Sigmoid colon (tissue), 7 donors: ENCODE results near the gene ANKH. TPM values are rescaled to one million over a fixed set of nuclear protein-coding genes. Genes with fewer than 3 reads are reported as not detected.

ENCODE experiments used
- DNase-seq: peaks from one replicate; pipeline ENCODE4 v3.0.0-alpha.2; 2019
- H3K27ac ChIP-seq, 4 donors: fragments of 200-600 bp; sonication (generic); one replicate each; pipeline ENCODE4 v1.5.1; 2016 to 2019; ENCODE audit warnings: mild to moderate bottlenecking in 1 of 4
- H3K27me3 ChIP-seq, 3 donors: fragments of 200-600 bp; sonication (generic); one replicate each; pipeline ENCODE4 v1.5.1; 2019; ENCODE audit warnings: mild to moderate bottlenecking in 1 of 3
- H3K36me3 ChIP-seq, 4 donors: fragments of 200-600 bp; sonication (generic); one replicate each; pipeline ENCODE4 v1.5.1; 2016 to 2019
- H3K4me1 ChIP-seq, 4 donors: fragments of 200-600 bp; sonication (generic); one replicate each; pipeline ENCODE4 v1.5.1; 2017 to 2019
- H3K4me3 ChIP-seq, 4 donors: fragments of 200-600 bp; sonication (generic); one replicate each; pipeline ENCODE4 v1.5.1; 2017 to 2019; ENCODE audit warnings: mild to moderate bottlenecking in 2 of 4, moderate library complexity in 1 of 4
- H3K9me3 ChIP-seq, 4 donors: fragments of 200-600 bp in 3 of 4; sonication (generic) in 3 of 4; one replicate each; pipeline versions ENCODE4 v1.5.1 to v1.6.1; 2013 to 2019
- EP300 ChIP-seq, 4 donors: sonication (generic); formaldehyde crosslinking; IDR thresholded peaks; one replicate each; pipeline ENCODE4 v1.6.1; 2017; ENCODE audit warnings: antibody characterized with exemption in 4 of 4
- POLR2A ChIP-seq, 2 donors: fragments of 450-650 bp; IDR thresholded peaks; one replicate each; pipeline ENCODE4 v1.6.1; 2016; ENCODE audit warnings: antibody characterized with exemption in 2 of 2, mild to moderate bottlenecking in 2 of 2, moderate library complexity in 2 of 2
- POLR2AphosphoS5 ChIP-seq, 4 donors: sonication (generic); formaldehyde crosslinking; IDR thresholded peaks; one replicate each; pipeline ENCODE4 v1.6.1; 2017; ENCODE audit warnings: antibody characterized with exemption in 4 of 4
- WGBS, 2 donors: extraction: QIAGEN DNeasy Blood & Tissue Kit; methylation state at CpG; one replicate each; pipeline ENCODE4 v1.1.7; 2013; 5-methylcytosine and 5-hydroxymethylcytosine counted together
- intact Hi-C: fragments of 100-400 bp; cut with DNase I; formaldehyde crosslinking; loops from one replicate; pipeline ENCODE4 v1.15.1; 2023
- polyA plus RNA-seq, 3 donors: library from polyadenylated mRNA; stranded (reverse); fragments of 200-250 nt; gene quantifications; one replicate each; pipeline ENCODE4 v1.2.3, GENCODE V29; 2013
- total RNA-seq, 4 donors: library from RNA; depleted of rRNA; stranded (reverse); fragments of >200 nt; gene quantifications; one replicate each; pipeline ENCODE4 v1.1.0, GENCODE V29; 2016
- TF ChIP-seq, protein P1 (sequence below), 4 experiments: fragments of 450-650 bp in 3 of 4; fragments of 200-600 bp in 1 of 4; IDR thresholded peaks; one replicate each; pipeline ENCODE4 v1.5.1; 2016 to 2019; ENCODE audit warnings: antibody characterized with exemption in 4 of 4, mild to moderate bottlenecking in 3 of 4, moderate library complexity in 2 of 4
- donor health status: healthy with polysubstance abuse.
- donor health status: Bipolar disorder and iron deficiency.
- donor health status: healthy.

ANKH gene
- total and polyA plus RNA-seq, 7 donors: 16.4 to 49.9 (median 24.7) TPM

DNA sequence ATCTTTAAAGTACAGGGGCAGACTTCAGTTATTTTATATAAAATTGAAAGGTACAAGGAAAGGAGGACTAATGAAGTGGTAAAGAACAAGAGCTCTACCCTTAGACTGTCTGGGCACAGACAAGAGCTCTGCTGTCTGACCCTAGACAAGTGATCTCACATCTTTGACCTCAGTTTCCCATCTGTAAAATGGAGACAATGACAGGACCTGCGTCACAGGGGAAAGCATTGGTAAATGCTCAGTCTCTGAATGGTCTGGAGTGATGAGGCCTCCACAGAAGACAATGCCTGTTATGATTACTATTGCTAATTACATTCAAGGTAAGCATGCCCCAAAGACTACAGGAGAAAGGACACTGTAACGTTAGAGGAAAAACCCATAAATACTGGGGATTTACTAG, 37.5 kb downstream of the ANKH start:
- intact Hi-C loops: no loop called here
- DNase-seq: no peak
- H3K4me1 ChIP-seq: no peaks in the 10 kb centered on the region
- no peak overlapping the region for H3K27ac ChIP-seq
- H3K4me3 ChIP-seq: no peak overlapping the region
- 90 to 93% methylated on average over 2 of the region's 2 CpGs for WGBS, 2 donors
- no peaks in the 10 kb centered on the region for H3K9me3 ChIP-seq
- TF ChIP-seq EP300 (IDR thresholded peaks at IDR 0.05) (no peak), POLR2AphosphoS5 (IDR thresholded peaks at IDR 0.05) (no peak), POLR2A (IDR thresholded peaks at IDR 0.05) (no peak)
- TF ChIP-seq, protein P1, sequence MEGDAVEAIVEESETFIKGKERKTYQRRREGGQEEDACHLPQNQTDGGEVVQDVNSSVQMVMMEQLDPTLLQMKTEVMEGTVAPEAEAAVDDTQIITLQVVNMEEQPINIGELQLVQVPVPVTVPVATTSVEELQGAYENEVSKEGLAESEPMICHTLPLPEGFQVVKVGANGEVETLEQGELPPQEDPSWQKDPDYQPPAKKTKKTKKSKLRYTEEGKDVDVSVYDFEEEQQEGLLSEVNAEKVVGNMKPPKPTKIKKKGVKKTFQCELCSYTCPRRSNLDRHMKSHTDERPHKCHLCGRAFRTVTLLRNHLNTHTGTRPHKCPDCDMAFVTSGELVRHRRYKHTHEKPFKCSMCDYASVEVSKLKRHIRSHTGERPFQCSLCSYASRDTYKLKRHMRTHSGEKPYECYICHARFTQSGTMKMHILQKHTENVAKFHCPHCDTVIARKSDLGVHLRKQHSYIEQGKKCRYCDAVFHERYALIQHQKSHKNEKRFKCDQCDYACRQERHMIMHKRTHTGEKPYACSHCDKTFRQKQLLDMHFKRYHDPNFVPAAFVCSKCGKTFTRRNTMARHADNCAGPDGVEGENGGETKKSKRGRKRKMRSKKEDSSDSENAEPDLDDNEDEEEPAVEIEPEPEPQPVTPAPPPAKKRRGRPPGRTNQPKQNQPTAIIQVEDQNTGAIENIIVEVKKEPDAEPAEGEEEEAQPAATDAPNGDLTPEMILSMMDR (IDR thresholded peaks at IDR 0.05): no peak
- no peaks in the 10 kb centered on the region for H3K36me3 ChIP-seq
- H3K27me3 ChIP-seq: no peaks in the 10 kb centered on the region

DNA sequence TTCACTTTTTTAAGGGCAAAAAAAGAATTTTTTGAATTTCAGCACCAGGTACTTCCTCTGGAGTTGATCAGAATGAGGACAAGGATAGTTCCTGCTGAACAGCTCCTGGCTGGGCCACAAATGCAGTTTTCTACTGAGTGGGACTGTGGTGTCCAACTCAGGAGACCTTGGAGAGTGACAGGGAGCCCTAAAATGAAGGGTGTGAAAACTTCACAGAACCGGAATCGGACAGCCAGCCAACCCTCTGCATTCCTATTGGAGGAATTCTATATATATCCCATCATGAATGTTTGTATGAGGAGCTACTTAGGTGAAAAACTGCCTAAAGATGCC, 40.6 kb downstream of the ANKH start:
- 97 to 98% methylated on average over 2 of the region's 2 CpGs for WGBS, 2 donors
- no peak for DNase-seq
- no peaks in the 10 kb centered on the region for H3K9me3 ChIP-seq
- no peaks in the 10 kb centered on the region for H3K36me3 ChIP-seq
- no peaks in the 10 kb centered on the region for H3K27me3 ChIP-seq
- no peaks in the 10 kb centered on the region for H3K4me1 ChIP-seq
- TF ChIP-seq EP300 (IDR thresholded peaks at IDR 0.05) (no peak), POLR2A (IDR thresholded peaks at IDR 0.05) (no peak), POLR2AphosphoS5 (IDR thresholded peaks at IDR 0.05) (no peak)
- TF ChIP-seq, protein P1 (IDR thresholded peaks at IDR 0.05): no peak
- no peak overlapping the region for H3K27ac ChIP-seq
- no peak overlapping the region for H3K4me3 ChIP-seq
- intact Hi-C loops: no loop called here

DNA sequence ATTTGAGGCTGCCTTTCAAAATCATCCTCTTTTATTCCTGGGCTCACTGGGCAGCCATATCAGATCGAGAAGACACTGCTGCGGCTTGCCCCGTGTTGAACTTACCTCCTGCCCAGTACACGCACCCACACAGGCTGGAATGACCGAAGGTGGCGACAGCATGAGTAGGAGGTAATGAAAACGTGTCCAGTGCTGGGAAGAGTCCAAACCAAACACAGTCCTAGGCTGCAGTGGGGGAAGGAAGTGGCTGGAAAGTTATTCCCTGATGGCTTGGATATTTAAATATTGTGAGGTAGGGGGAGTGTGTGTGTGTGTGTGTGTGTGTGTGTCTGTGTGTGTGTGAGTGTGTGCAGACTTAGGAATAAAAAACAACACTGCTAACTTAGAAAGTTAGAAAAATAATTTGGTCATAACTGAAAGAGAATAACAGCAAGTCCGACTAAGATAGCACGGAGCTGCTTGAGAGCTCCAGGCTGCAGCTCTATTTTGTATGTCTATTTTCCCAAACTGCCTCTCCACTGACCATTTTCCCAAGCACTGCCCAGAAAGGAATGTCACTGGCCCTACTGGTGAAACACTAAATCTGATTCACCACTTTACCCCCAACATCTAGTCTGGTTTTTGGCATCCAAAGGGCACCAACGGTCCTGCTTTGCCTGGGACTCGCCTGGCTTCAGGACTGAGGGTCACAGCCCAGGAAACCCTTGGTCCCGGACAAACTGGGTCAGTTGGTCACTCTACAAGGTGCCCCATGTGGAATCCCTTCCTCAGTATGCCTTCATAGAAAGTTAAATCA, 41.2 kb downstream of the ANKH start:
- no peaks in the 10 kb centered on the region for H3K27me3 ChIP-seq
- H3K4me1 ChIP-seq: no peaks in the 10 kb centered on the region
- H3K27ac ChIP-seq: no peak overlapping the region
- no peak overlapping the region for H3K4me3 ChIP-seq
- DNase-seq: no peak
- 87 to 92% methylated on average over 12 of the region's 12 CpGs for WGBS, 2 donors
- TF ChIP-seq EP300 (IDR thresholded peaks at IDR 0.05) (no peak), POLR2A (IDR thresholded peaks at IDR 0.05) (no peak), POLR2AphosphoS5 (IDR thresholded peaks at IDR 0.05) (no peak)
- TF ChIP-seq, protein P1 (IDR thresholded peaks at IDR 0.05): no peak
- H3K36me3 ChIP-seq: no peaks in the 10 kb centered on the region
- no peaks in the 10 kb centered on the region for H3K9me3 ChIP-seq
- intact Hi-C loops: no loop called here

DNA sequence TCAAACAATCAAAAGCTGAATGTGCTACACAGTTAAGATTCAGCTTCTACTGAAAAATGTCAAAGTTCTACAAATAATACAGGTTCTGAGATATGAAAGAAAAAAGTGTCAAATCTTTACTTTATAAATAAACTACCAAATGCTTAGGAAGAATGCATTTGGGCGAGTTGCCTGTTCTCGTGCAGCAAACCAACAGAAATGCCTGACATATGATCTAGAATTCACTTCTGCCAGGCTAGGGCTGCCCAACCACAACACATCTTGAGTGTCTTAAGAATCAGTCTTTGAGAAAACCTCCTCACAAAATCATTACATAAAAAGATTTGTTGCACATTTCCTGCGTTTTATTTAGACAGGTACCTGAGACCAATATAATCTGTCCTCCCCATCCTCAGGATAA, 42.2 kb downstream of the ANKH start:
- Histone ChIP-seq H3K4me1 (no peaks in the 10 kb centered on the region), H3K9me3 (no peaks in the 10 kb centered on the region), H3K27ac (no peak overlapping the region), H3K27me3 (no peaks in the 10 kb centered on the region), H3K4me3 (no peak overlapping the region), H3K36me3 (no peaks in the 10 kb centered on the region)
- 87 to 92% methylated on average over 3 of the region's 3 CpGs for WGBS, 2 donors
- TF ChIP-seq POLR2A (IDR thresholded peaks at IDR 0.05): no peak
- TF ChIP-seq, protein P1 (IDR thresholded peaks at IDR 0.05): no peak
- no peak for DNase-seq
- intact Hi-C loops: no loop called here

DNA sequence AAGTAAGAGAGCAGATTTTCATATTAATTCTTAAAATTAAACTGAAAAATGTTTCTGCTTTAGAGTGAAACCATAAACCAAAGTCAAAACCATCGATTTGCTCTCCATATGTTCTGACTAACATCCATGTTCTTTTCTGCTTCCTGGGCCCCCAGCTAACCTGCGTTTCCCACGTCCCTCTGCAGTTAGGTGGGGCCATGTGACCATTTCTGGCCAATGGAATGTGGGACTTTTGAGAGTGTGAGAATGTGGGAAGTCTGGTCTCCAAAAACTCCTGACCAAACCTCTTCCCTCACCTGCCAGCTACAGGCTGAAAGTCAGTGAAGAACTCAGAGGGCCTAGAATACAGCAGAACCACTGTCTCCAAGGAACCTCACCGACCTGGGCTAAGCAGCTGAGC, 44.9 kb downstream of the ANKH start:
- Histone ChIP-seq H3K27me3 (no peaks in the 10 kb centered on the region), H3K36me3 (no peaks in the 10 kb centered on the region), H3K4me3 (no peak overlapping the region), H3K27ac (no peak overlapping the region), H3K4me1 (no peaks in the 10 kb centered on the region), H3K9me3 (no peaks in the 10 kb centered on the region)
- intact Hi-C loops: no loop called here
- WGBS, 2 donors: 93% methylated on average over 4 of the region's 4 CpGs
- TF ChIP-seq POLR2A (IDR thresholded peaks at IDR 0.05) (no peak), POLR2AphosphoS5 (IDR thresholded peaks at IDR 0.05) (no peak)
- TF ChIP-seq, protein P1 (IDR thresholded peaks at IDR 0.05): no peak
- DNase-seq: no peak
